ENCODE results near the gene LEMD2. TPM values are rescaled to one million over a fixed set of nuclear protein-coding genes. Genes with fewer than 3 reads are reported as not detected.

The LEMD2 gene
- total RNA-seq, 2 donors from 2014 or later, result 57.4 to 77.2 TPM

- H3K27ac ChIP-seq, result no peak overlapping the region
- H3K4me1 ChIP-seq (ENCODE audit: control insufficient read depth in 1 of 2, low read depth in 2 of 2), result peaks cover 4 to 23% of the 10 kb centered on the region in 2 donors
- ATAC-seq (ENCODE audit: insufficient number of reproducible peaks, low FRiP score, low read depth) (no peak), DNase-seq (ENCODE audit: low spot score) (no peak)
- no peaks in the 10 kb centered on the region for H3K36me3 ChIP-seq
- H3K9me3 ChIP-seq, result no peaks in the 10 kb centered on the region
- no peak overlapping the region for H3K4me3 ChIP-seq
- H3K27me3 ChIP-seq (replicated peaks; ENCODE audit: insufficient read depth), result no peaks in the 10 kb centered on the region
- no peak for TF ChIP-seq CTCF (IDR thresholded peaks at IDR 0.05)
These were observed 23.6 kb downstream of the LEMD2 start for GRCh38 chr6:33765368-33765767.

DNA sequence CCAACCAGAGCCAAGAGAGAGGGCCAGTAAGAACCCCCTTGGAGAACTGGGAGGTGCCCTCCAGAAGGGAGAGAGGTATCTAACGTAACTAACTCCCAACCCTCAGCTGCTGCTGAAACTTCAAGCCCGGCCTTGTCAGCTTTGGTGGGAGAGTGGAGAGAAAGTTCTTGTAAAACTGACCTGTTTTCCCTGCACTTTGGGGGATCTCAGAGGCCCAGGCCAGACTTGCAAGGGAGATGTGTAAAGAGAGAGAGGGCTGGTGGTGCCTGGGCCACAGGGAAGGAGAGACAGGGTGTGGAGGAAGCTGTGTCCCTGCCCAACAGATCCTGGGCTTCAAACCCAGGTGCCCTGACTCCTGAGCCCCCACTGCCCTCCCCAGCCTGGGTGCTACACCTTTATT lies 24.9 kb downstream of the LEMD2 start:
- Histone ChIP-seq H3K27me3 (replicated peaks; ENCODE audit: insufficient read depth) (no peaks in the 10 kb centered on the region), H3K4me3 (no peak overlapping the region), H3K4me1 (ENCODE audit: control insufficient read depth in 1 of 2, low read depth in 2 of 2) (peaks cover 0 to 9% of the 10 kb centered on the region in 2 donors), H3K9me3 (no peaks in the 10 kb centered on the region), H3K36me3 (no peaks in the 10 kb centered on the region), H3K27ac (no peak overlapping the region)
- TF ChIP-seq CTCF (IDR thresholded peaks at IDR 0.05), result no peak
- DNase-seq (ENCODE audit: low spot score) (no peak), ATAC-seq (ENCODE audit: insufficient number of reproducible peaks, low FRiP score, low read depth) (no peak)

DNA sequence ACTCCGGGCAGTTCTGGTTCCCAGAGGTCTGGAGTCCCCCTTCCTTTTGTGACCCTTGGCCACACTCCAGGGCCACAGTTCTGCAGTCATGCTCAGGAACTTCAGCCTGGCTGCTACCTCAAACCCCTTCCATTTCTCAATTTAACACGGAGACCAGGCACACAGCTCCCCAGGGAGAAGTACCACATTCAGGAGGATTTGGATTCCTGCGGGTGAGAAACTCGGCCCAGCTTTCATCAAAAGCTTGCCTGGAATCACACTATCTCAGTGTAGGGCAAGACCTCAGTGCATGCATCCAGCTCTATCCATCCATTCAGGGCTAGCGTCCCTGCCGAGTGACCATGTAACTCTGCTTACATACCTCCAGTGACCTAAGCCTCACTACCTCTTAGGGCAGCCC lies 25.4 kb downstream of the LEMD2 start:
- Histone ChIP-seq H3K9me3 (no peaks in the 10 kb centered on the region), H3K4me3 (no peak overlapping the region), H3K27ac (no peak overlapping the region), H3K27me3 (replicated peaks; ENCODE audit: insufficient read depth) (no peaks in the 10 kb centered on the region), H3K4me1 (ENCODE audit: control insufficient read depth in 1 of 2, low read depth in 2 of 2) (peaks cover 0 to 4% of the 10 kb centered on the region in 2 donors), H3K36me3 (no peaks in the 10 kb centered on the region)
- TF ChIP-seq CTCF (IDR thresholded peaks at IDR 0.05), result no peak
- DNase-seq (ENCODE audit: low spot score), result no peak
- ATAC-seq (ENCODE audit: insufficient number of reproducible peaks, low FRiP score, low read depth), result no peak

- H3K27ac ChIP-seq, result no peak overlapping the region
- no peaks in the 10 kb centered on the region for H3K4me1 ChIP-seq (ENCODE audit: control insufficient read depth in 1 of 2, low read depth in 2 of 2)
- H3K4me3 ChIP-seq, result no peak overlapping the region
- H3K36me3 ChIP-seq, result no peaks in the 10 kb centered on the region
- no peaks in the 10 kb centered on the region for H3K27me3 ChIP-seq (replicated peaks; ENCODE audit: insufficient read depth)
- ATAC-seq (ENCODE audit: insufficient number of reproducible peaks, low FRiP score, low read depth) (no peak), DNase-seq (ENCODE audit: low spot score) (no peak)
- TF ChIP-seq CTCF (IDR thresholded peaks at IDR 0.05), result no peak
- H3K9me3 ChIP-seq, result no peaks in the 10 kb centered on the region
These were observed 26.2 kb downstream of the LEMD2 start for GRCh38 chr6:33762713-33763112.

- H3K36me3 ChIP-seq, result no peaks in the 10 kb centered on the region
- ATAC-seq (ENCODE audit: insufficient number of reproducible peaks, low FRiP score, low read depth) (no peak), DNase-seq (ENCODE audit: low spot score) (no peak)
- peak; percentile 12 for TF ChIP-seq CTCF (IDR thresholded peaks at IDR 0.05)
- H3K27ac ChIP-seq, result no peak overlapping the region
- H3K27me3 ChIP-seq (replicated peaks; ENCODE audit: insufficient read depth), result no peaks in the 10 kb centered on the region
- no peaks in the 10 kb centered on the region for H3K9me3 ChIP-seq
- no peaks in the 10 kb centered on the region for H3K4me1 ChIP-seq (ENCODE audit: control insufficient read depth in 1 of 2, low read depth in 2 of 2)
- no peak overlapping the region for H3K4me3 ChIP-seq
These were observed 26.9 kb downstream of the LEMD2 start for GRCh38 chr6:33761922-33762629.
